GM12878 (cell line): ENCODE results near the gene MYOM1. TPM values are rescaled to one million over a fixed set of nuclear protein-coding genes. Genes with fewer than 3 reads are reported as not detected.
A peak's percentile ranks its signal among the peaks of the same experiment; 100 is the strongest.

Source experiments
- ATF3 ChIP-seq: IDR thresholded peaks from 2 replicates; pipeline ENCODE4 v1.6.1; 2011; ENCODE audit warnings: low read depth, mild to moderate bottlenecking, low read length, moderate library complexity, borderline replicate concordance; ENCODE audit errors: extremely low read depth
- ATF7 ChIP-seq: fragments of 450-650 bp; IDR thresholded peaks from 2 replicates; pipeline ENCODE4 v1.6.1; 2016; ENCODE audit warnings: low read depth, mild to moderate bottlenecking
- BHLHE40 ChIP-seq, 2 experiments: fragments of 450-650 bp in 1 of 2; IDR thresholded peaks; 2 replicates each; pipeline ENCODE4 v1.6.1; 2011 to 2017; ENCODE audit warnings: low read depth in 2 of 2, borderline replicate concordance in 1 of 2, improper control_type of control experiment in 1 of 2, low read length in 1 of 2, mild to moderate bottlenecking in 1 of 2
- BMI1 ChIP-seq: fragments of 450-650 bp; IDR thresholded peaks from 2 replicates; pipeline ENCODE4 v1.6.1; 2016; ENCODE audit warnings: mild to moderate bottlenecking, moderate library complexity, borderline replicate concordance
- CHD1 ChIP-seq: IDR thresholded peaks from 2 replicates; pipeline ENCODE4 v1.6.1; 2012; ENCODE audit warnings: low read depth, low read length, improper control_type of control experiment
- FOS ChIP-seq: IDR thresholded peaks from 3 replicates; pipeline ENCODE4 v1.6.1; 2011; ENCODE audit warnings: borderline replicate concordance; ENCODE audit not compliant: insufficient read length; ENCODE audit errors: extremely low read depth
- GATAD2B ChIP-seq: fragments of 450-650 bp; conservative IDR thresholded peaks from 2 replicates; pipeline ENCODE4 v1.6.1; 2017; ENCODE audit warnings: low read depth, mild to moderate bottlenecking, moderate library complexity
- JUNB ChIP-seq: IDR thresholded peaks from 2 replicates; pipeline ENCODE4 v1.6.1; 2016; ENCODE audit warnings: antibody characterized with exemption, mild to moderate bottlenecking
- KDM1A ChIP-seq: fragments of 200-600 bp; sonication (generic); IDR thresholded peaks from 2 replicates; pipeline ENCODE4 v1.6.1; 2016; ENCODE audit warnings: borderline replicate concordance
- MAX ChIP-seq: IDR thresholded peaks from 2 replicates; pipeline ENCODE4 v1.6.1; 2012; ENCODE audit warnings: low read depth, low read length, improper control_type of control experiment
- MEF2B ChIP-seq: fragments of 450-650 bp; IDR thresholded peaks from 2 replicates; pipeline ENCODE4 v1.6.1; 2018; ENCODE audit warnings: mild to moderate bottlenecking, moderate library complexity; ENCODE audit not compliant: partially characterized antibody, poor library complexity, severe bottlenecking
- NRF1 ChIP-seq: conservative IDR thresholded peaks from 2 replicates; pipeline ENCODE4 v1.6.1; 2011; ENCODE audit warnings: mild to moderate bottlenecking, low read depth, low read length, improper control_type of control experiment
- PRDM15 ChIP-seq: fragments of 450-650 bp; formaldehyde crosslinking; IDR thresholded peaks from 2 replicates; pipeline ENCODE4 v1.4.0; 2020; ENCODE audit warnings: mild to moderate bottlenecking, moderate library complexity
- REST ChIP-seq: IDR thresholded peaks from 2 replicates; pipeline ENCODE4 v1.6.1; 2012; ENCODE audit warnings: mild to moderate bottlenecking, low read depth, low read length
- RUNX3 ChIP-seq: IDR thresholded peaks from 2 replicates; pipeline ENCODE4 v1.6.1; 2012; ENCODE audit warnings: low read length, inconsistent platforms
- SIN3A ChIP-seq: IDR thresholded peaks from 2 replicates; pipeline ENCODE4 v1.6.1; 2012; ENCODE audit warnings: low read depth, low read length, improper control_type of control experiment
- SMC3 ChIP-seq: IDR thresholded peaks from 2 replicates; pipeline ENCODE4 v1.6.1; 2011; ENCODE audit warnings: low read length, improper control_type of control experiment, borderline replicate concordance
- STAT1 ChIP-seq: fragments of 450-650 bp; conservative IDR thresholded peaks from 2 replicates; pipeline ENCODE4 v1.6.1; 2014; ENCODE audit warnings: antibody characterized with exemption, mild to moderate bottlenecking
- TARDBP ChIP-seq: IDR thresholded peaks from 2 replicates; pipeline ENCODE4 v1.6.1; 2016; ENCODE audit warnings: borderline replicate concordance
- ZBTB33 ChIP-seq: fragments of 450-650 bp; IDR thresholded peaks from 2 replicates; pipeline ENCODE4 v1.6.1; 2017; ENCODE audit warnings: mild to moderate bottlenecking
- polyA plus RNA-seq, 11 experiments: library from polyadenylated mRNA; depleted of rRNA in 4 of 11; unstranded in 6 of 11; stranded (reverse) in 5 of 11; fragments of >200 nt; fragmentation: Nextera tagmentation in 4 of 11; fragmentation: Illumina TruSeq in 1 of 11; extraction: Ambion mirVana in 4 of 11; extraction: Trizol in 1 of 11; gene quantifications; 1 replicate in 1 of 11; 2 replicates in 10 of 11; pipeline versions ENCODE4 v1.2.1 to v1.2.3, GENCODE V29; 2011 to 2016; ENCODE audit warnings: inconsistent platforms in 2 of 11, missing spikeins in 2 of 11, low read depth in 1 of 11
- total RNA-seq, 4 experiments: library from RNA; depleted of rRNA in 3 of 4; stranded (reverse); fragments of >200 nt in 3 of 4; fragmentation: Illumina TruSeq in 1 of 4; extraction: Trizol in 1 of 4; gene quantifications; 2 replicates each; pipeline versions ENCODE4 v1.2.1 to v1.2.3, GENCODE V29; 2013 to 2021

Gene MYOM1
- total and polyA plus RNA-seq, 10 of the 15 experiments (the other 5 are each of a cell fraction or from before 2014, with no cell fraction given): 0.06 to 1.0 (median 0.57) TPM

- TF ChIP-seq MAX: no peak
- TF ChIP-seq ATF3: no peak
- no peak for TF ChIP-seq KDM1A
- no peak for TF ChIP-seq SMC3
- TF ChIP-seq ATF7: peak; percentile 51
- TF ChIP-seq BMI1: no peak
- TF ChIP-seq NRF1: no peak
- TF ChIP-seq FOS: no peak
- peak; percentile 91 for TF ChIP-seq JUNB
- TF ChIP-seq GATAD2B: no peak
- TF ChIP-seq TARDBP: no peak
- TF ChIP-seq RUNX3: peak; percentile 21; the same call in 1 of the 2 replicates
- TF ChIP-seq MEF2B: no peak
- peak; percentile 24 to 28; a peak in 1 of 4 replicates for TF ChIP-seq BHLHE40 (IDR thresholded peaks at IDR 0.05; ENCODE audit: borderline replicate concordance in 1 of 2, low read depth in 2 of 2, low read length in 1 of 2)
- no peak for TF ChIP-seq REST
- no peak for TF ChIP-seq STAT1
- no peak for TF ChIP-seq CHD1
- TF ChIP-seq ZBTB33: no peak
- no peak for TF ChIP-seq PRDM15 (CRISPR knock-in tag)
- TF ChIP-seq SIN3A: no peak
Observed at GRCh38 chr18:3250237-3251107, 30.7 kb upstream of the MYOM1 start (continued).
